CD4-positive, CD25-positive, alpha-beta regulatory T cell (primary cell): ENCODE data around the gene DUOX1. TPM values are rescaled to one million over a fixed set of nuclear protein-coding genes. Genes with fewer than 3 reads are reported as not detected.
"Not testable (repeated sequence)": the region's sequence is repeated elsewhere in the genome, so short reads cannot be mapped to it uniquely, and the experiment has no call there.

Experiments used
- ATAC-seq, 2 donors: fragments of 150-1000 bp; cut with Tn5 transposase; one replicate each; pipeline ENCODE4 v1.10.0; 2021; ENCODE audit warnings: low read depth in 2 of 2, moderate number of reproducible peaks in 2 of 2, moderate library complexity in 1 of 2
- DNase-seq, 3 donors: peaks; one replicate each; pipeline versions ENCODE4 v3.0.0 to v3.0.0-alpha.2; 2012 to 2022; ENCODE audit warnings: mixed read lengths in 1 of 3
- H3K27ac ChIP-seq: one replicate; pipeline ENCODE4 v1.7.0; 2013; ENCODE audit warnings: mild to moderate bottlenecking, low read length; ENCODE audit not compliant: insufficient read depth, poor library complexity, severe bottlenecking
- H3K27me3 ChIP-seq: one replicate; pipeline ENCODE4 v1.7.0; 2013; ENCODE audit warnings: low read length; ENCODE audit not compliant: control insufficient read depth, insufficient read depth
- H3K36me3 ChIP-seq: one replicate; pipeline ENCODE4 v1.7.0; 2013; ENCODE audit warnings: mild to moderate bottlenecking, low read length, moderate library complexity; ENCODE audit not compliant: control insufficient read depth, insufficient read depth
- H3K4me1 ChIP-seq: 2 replicates; pipeline ENCODE4 v1.7.0; 2013; ENCODE audit warnings: mild to moderate bottlenecking, low read length; ENCODE audit not compliant: insufficient read depth, control insufficient read depth, poor library complexity, severe bottlenecking
- H3K4me3 ChIP-seq: one replicate; pipeline ENCODE4 v1.7.0; 2013; ENCODE audit warnings: low read depth, mild to moderate bottlenecking, low read length, moderate library complexity
- H3K9me3 ChIP-seq, 2 experiments: 1 replicate in 1 of 2; 2 replicates in 1 of 2; pipeline ENCODE4 v1.7.0; 2013; ENCODE audit warnings: low read length in 2 of 2, mild to moderate bottlenecking in 1 of 2, moderate library complexity in 1 of 2; ENCODE audit not compliant: control insufficient read depth in 2 of 2
- H3K27ac Mint-ChIP-seq, 3 donors: one replicate each; pipeline ENCODE4 v1.8.0; 2020 to 2022; ENCODE audit warnings: mild to moderate bottlenecking in 3 of 3, mixed read lengths in 3 of 3, moderate library complexity in 2 of 3
- H3K27me3 Mint-ChIP-seq: one replicate; pipeline ENCODE4 v1.8.0; 2022; ENCODE audit warnings: mild to moderate bottlenecking, mixed read lengths
- H3K36me3 Mint-ChIP-seq: one replicate; pipeline ENCODE4 v1.8.0; 2020; ENCODE audit warnings: mixed read lengths
- H3K4me1 Mint-ChIP-seq, 4 donors: one replicate each; pipeline ENCODE4 v1.8.0; 2020 to 2022; ENCODE audit warnings: mixed read lengths in 4 of 4, mild to moderate bottlenecking in 1 of 4
- H3K4me3 Mint-ChIP-seq, 4 donors: one replicate each; pipeline ENCODE4 v1.8.0; 2020 to 2022; ENCODE audit warnings: mild to moderate bottlenecking in 4 of 4, mixed read lengths in 4 of 4, moderate library complexity in 3 of 4
- H3K9me3 Mint-ChIP-seq, 7 donors: one replicate each; pipeline ENCODE4 v1.8.0; 2020 to 2022; ENCODE audit warnings: mixed read lengths in 7 of 7, mild to moderate bottlenecking in 3 of 7, moderate library complexity in 2 of 7
- polyA plus RNA-seq, 4 donors: library from polyadenylated mRNA; unstranded; fragments of 300-500 nt; fragmentation: Illumina TruSeq; gene quantifications; one replicate each; pipeline ENCODE4 v1.2.3, GENCODE V29; 2021
- total RNA-seq: library from RNA; stranded (reverse); gene quantifications from one replicate; pipeline ENCODE4 v1.2.3, GENCODE V29; 2022

The DUOX1 gene
- total and polyA plus RNA-seq, 5 donors from 2014 or later = 0.72 to 1.6 (median 1.2) TPM; not detected in 1

DNA sequence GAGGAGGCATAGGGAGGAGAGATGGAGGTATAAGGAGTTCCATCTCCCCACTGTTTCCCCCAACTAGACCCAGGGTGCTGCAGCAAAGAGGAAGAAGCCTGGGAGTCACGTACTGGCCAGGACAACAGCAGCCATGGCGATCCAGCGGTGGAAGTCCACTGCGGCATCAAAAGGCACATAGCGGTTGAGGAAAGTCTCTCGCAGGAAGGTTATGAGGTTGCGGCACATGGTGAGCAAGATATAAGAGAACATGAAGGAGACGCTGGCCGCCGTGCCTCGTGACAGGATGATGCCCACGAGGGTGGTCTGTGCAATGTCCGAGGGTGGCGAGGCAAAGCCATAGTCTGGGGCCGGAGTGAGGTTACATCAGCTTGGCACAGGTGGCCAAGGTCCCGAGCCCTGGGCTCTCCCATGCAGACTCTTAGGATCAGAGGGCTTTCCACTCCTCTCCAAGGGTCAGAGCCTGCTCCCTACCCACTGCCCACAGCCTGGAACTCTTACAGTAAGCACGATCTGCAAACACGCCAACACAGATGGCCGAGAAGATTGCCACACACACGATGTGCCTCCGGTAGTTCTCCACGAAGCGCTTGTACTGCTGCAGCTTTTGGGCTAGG lies 30.1 kb upstream of the DUOX1 start:
- H3K4me3 ChIP-seq = no peak overlapping the region
- Mint-ChIP-seq H3K36me3 (no peaks in the 10 kb centered on the region), H3K9me3 (no peaks in the 10 kb centered on the region), H3K27ac (no peak overlapping the region), H3K4me3 (no peak overlapping the region), H3K27me3 (peaks cover 9% of the 10 kb centered on the region), H3K4me1 (peaks cover 0 to 3% (median 0%) of the 10 kb centered on the region in 4 donors)
- DNase-seq = no peak
- H3K36me3 ChIP-seq = no peaks in the 10 kb centered on the region
- ATAC-seq = no peak
- H3K27ac ChIP-seq = no peak overlapping the region
- H3K4me1 ChIP-seq = no peaks in the 10 kb centered on the region
- H3K9me3 ChIP-seq = no peaks in the 10 kb centered on the region
- H3K27me3 ChIP-seq = no peaks in the 10 kb centered on the region

GRCh38 chr15:45100884-45101625 lies 28.7 kb upstream of the DUOX1 start:
- Histone ChIP-seq H3K9me3 (no peaks in the 10 kb centered on the region), H3K27me3 (no peaks in the 10 kb centered on the region), H3K27ac (no peak overlapping the region), H3K36me3 (no peaks in the 10 kb centered on the region), H3K4me3 (no peak overlapping the region), H3K4me1 (no peaks in the 10 kb centered on the region)
- H3K4me3 Mint-ChIP-seq = no peak overlapping the region
- no peak for ATAC-seq
- H3K27ac Mint-ChIP-seq = no peak overlapping the region
- H3K4me1 Mint-ChIP-seq = peaks cover 0 to 3% (median 0%) of the 10 kb centered on the region in 4 donors
- H3K27me3 Mint-ChIP-seq = peaks cover 9% of the 10 kb centered on the region
- no peak for DNase-seq
- H3K9me3 Mint-ChIP-seq = no peaks in the 10 kb centered on the region
- no peaks in the 10 kb centered on the region for H3K36me3 Mint-ChIP-seq

DNA sequence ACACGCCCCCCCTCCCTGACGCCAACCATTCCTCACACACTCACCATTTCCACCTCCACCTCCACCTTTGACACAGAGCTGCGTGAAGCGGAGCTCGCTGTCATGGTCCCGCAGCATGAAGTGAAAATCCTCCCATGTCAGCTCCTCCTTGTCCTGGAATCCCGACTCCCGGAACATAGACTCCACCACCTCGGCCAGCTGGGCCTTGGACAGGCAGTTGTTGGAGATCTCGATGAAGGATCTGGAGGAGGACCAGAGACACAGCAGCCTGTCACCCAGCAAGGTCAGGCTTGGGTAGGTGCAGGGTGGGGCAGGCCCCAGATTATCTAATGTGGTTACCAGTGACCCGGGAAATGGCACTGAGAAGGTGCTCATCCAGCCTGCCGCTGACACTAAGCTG lies 28.0 kb upstream of the DUOX1 start:
- H3K4me1 Mint-ChIP-seq = peaks cover 0 to 3% (median 0%) of the 10 kb centered on the region in 4 donors
- no peaks in the 10 kb centered on the region for H3K36me3 Mint-ChIP-seq
- H3K27ac ChIP-seq = no peak overlapping the region
- H3K4me3 ChIP-seq = no peak overlapping the region
- DNase-seq (no peak), ATAC-seq (no peak)
- no peak overlapping the region for H3K4me3 Mint-ChIP-seq
- H3K4me1 ChIP-seq = no peaks in the 10 kb centered on the region
- H3K27me3 ChIP-seq = no peaks in the 10 kb centered on the region
- no peaks in the 10 kb centered on the region for H3K36me3 ChIP-seq
- no peak overlapping the region for H3K27ac Mint-ChIP-seq
- no peaks in the 10 kb centered on the region for H3K9me3 Mint-ChIP-seq
- no peaks in the 10 kb centered on the region for H3K9me3 ChIP-seq
- peaks cover 9% of the 10 kb centered on the region for H3K27me3 Mint-ChIP-seq

GRCh38 chr15:45102226-45102625 lies 27.6 kb upstream of the DUOX1 start:
- H3K9me3 Mint-ChIP-seq = no peaks in the 10 kb centered on the region
- peaks cover 0 to 3% (median 0%) of the 10 kb centered on the region in 4 donors for H3K4me1 Mint-ChIP-seq
- peaks cover 9% of the 10 kb centered on the region for H3K27me3 Mint-ChIP-seq

DNA sequence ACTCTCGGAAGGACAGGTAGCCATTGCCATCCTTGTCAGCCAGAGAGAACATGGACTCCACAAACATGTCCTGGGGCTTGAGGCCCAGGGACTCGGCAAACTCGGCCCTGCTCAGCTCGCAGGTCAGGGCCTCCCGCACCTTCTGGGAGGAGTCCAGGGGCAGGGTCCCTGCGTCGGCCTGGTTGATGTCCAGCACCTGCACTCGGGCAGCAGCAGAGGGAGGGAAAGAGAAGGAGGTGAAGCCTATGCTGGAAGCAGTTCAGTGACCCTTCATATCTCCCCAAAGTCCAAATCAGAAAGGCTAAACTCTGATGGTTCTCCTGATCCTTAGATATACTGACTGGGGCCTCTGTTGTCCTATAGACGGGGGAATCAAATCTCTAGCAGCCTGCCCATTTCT lies 25.6 kb upstream of the DUOX1 start:
- not testable (repeated sequence) for H3K27ac ChIP-seq, H3K4me3 ChIP-seq, H3K36me3 Mint-ChIP-seq, H3K36me3 ChIP-seq, H3K27me3 ChIP-seq, H3K9me3 ChIP-seq, H3K4me1 Mint-ChIP-seq, H3K4me1 ChIP-seq, ATAC-seq, DNase-seq, H3K9me3 Mint-ChIP-seq, H3K4me3 Mint-ChIP-seq, H3K27ac Mint-ChIP-seq
- H3K27me3 Mint-ChIP-seq = peaks cover 16% of the 10 kb centered on the region

More at GRCh38 chr15:45102226-45102625, 27.6 kb upstream of the DUOX1 start:
- Mint-ChIP-seq H3K27ac (no peak overlapping the region), H3K36me3 (no peaks in the 10 kb centered on the region), H3K4me3 (no peak overlapping the region)
- Histone ChIP-seq H3K27me3 (no peaks in the 10 kb centered on the region), H3K9me3 (no peaks in the 10 kb centered on the region), H3K4me3 (no peak overlapping the region), H3K36me3 (no peaks in the 10 kb centered on the region), H3K4me1 (no peaks in the 10 kb centered on the region), H3K27ac (no peak overlapping the region)
- ATAC-seq = no peak
- no peak for DNase-seq

DNA sequence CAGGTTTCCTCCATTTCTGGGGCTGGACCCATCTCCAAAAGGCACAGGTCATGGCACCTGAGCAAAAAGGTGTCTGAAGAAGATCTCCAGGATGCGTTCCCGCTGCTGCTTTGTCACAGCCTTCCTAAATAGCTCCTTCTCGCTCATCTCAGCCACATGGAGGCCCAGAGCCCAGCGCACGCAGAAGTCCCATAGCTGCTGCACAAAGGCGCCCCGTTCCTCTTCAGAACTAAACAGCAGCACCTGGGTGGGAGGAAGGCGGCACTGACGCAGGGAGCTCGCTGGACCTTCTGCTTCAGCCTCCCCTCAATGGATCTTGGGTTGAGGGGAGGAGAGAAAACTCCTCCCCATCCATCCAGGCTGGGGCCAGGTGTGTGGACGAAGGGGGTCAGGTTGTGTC lies 24.2 kb upstream of the DUOX1 start:
- Mint-ChIP-seq H3K4me3 (no peak overlapping the region), H3K4me1 (peaks cover 0 to 3% (median under 1%) of the 10 kb centered on the region in 4 donors), H3K9me3 (peaks cover 0 to 3% (median 0%) of the 10 kb centered on the region in 7 donors), H3K27me3 (peaks cover 30% of the 10 kb centered on the region), H3K27ac (no peak overlapping the region), H3K36me3 (no peaks in the 10 kb centered on the region)
- DNase-seq = no peak
- Histone ChIP-seq H3K4me3 (no peak overlapping the region), H3K4me1 (no peaks in the 10 kb centered on the region), H3K36me3 (no peaks in the 10 kb centered on the region), H3K27me3 (peaks cover 10% of the 10 kb centered on the region), H3K27ac (no peak overlapping the region), H3K9me3 (no peaks in the 10 kb centered on the region)
- no peak for ATAC-seq

- peaks cover 0 to 3% (median 0%) of the 10 kb centered on the region in 7 donors for H3K9me3 Mint-ChIP-seq
- H3K4me3 Mint-ChIP-seq = no peak overlapping the region
- H3K36me3 Mint-ChIP-seq = no peaks in the 10 kb centered on the region
- H3K36me3 ChIP-seq = no peaks in the 10 kb centered on the region
- no peak for DNase-seq
- no peak overlapping the region for H3K4me3 ChIP-seq
- H3K4me1 Mint-ChIP-seq = peaks cover 0 to 3% (median under 1%) of the 10 kb centered on the region in 4 donors
- H3K4me1 ChIP-seq = no peaks in the 10 kb centered on the region
- H3K9me3 ChIP-seq = no peaks in the 10 kb centered on the region
- no peak overlapping the region for H3K27ac ChIP-seq
- peaks cover 31% of the 10 kb centered on the region for H3K27me3 Mint-ChIP-seq
- peaks cover 10% of the 10 kb centered on the region for H3K27me3 ChIP-seq
- no peak overlapping the region for H3K27ac Mint-ChIP-seq
- no peak for ATAC-seq
Observed at GRCh38 chr15:45106002-45106790, 23.6 kb upstream of the DUOX1 start.
